Natural killer cell (primary cell): ENCODE results near the gene SARDH. TPM values are rescaled to one million over a fixed set of nuclear protein-coding genes. Genes with fewer than 3 reads are reported as not detected.

Source experiments
- ATAC-seq, 3 donors: fragments of 150-1000 bp in 2 of 3; fragments of 200-7000 bp in 1 of 3; cut with Tn5 transposase; 1 replicate in 1 of 3; 2 replicates in 2 of 3; pipeline ENCODE4 v1.10.0; 2021; ENCODE audit warnings: mild to moderate bottlenecking in 2 of 3, moderate library complexity in 2 of 3
- DNase-seq, 2 donors: peaks; one replicate each; pipeline versions ENCODE4 v3.0.0 to v3.0.0-alpha.2; 2013 to 2021; ENCODE audit warnings: mixed read lengths in 1 of 2
- H3K27ac ChIP-seq: one replicate; pipeline ENCODE4 v1.5.1; 2013; ENCODE audit warnings: mild to moderate bottlenecking, low read length
- H3K27me3 ChIP-seq: one replicate; pipeline ENCODE4 v1.6.1; 2013; ENCODE audit warnings: low read length; ENCODE audit not compliant: control insufficient read depth, insufficient read depth
- H3K36me3 ChIP-seq: one replicate; pipeline ENCODE4 v1.6.1; 2013; ENCODE audit warnings: low read length; ENCODE audit not compliant: control insufficient read depth, insufficient read depth
- H3K4me1 ChIP-seq: one replicate; pipeline ENCODE4 v1.6.1; 2013; ENCODE audit warnings: low read length; ENCODE audit not compliant: control insufficient read depth, insufficient read depth
- H3K4me3 ChIP-seq: one replicate; pipeline ENCODE4 v1.5.1; 2013; ENCODE audit warnings: low read length
- H3K9me3 ChIP-seq: one replicate; pipeline ENCODE4 v1.6.1; 2013; ENCODE audit warnings: low read length; ENCODE audit not compliant: control insufficient read depth, insufficient read depth
- H3K27ac Mint-ChIP-seq, 2 donors: one replicate each; pipeline ENCODE4 v1.8.0; 2022; ENCODE audit warnings: mild to moderate bottlenecking in 2 of 2, mixed read lengths in 2 of 2, moderate library complexity in 1 of 2
- H3K27me3 Mint-ChIP-seq, 2 donors: one replicate each; pipeline ENCODE4 v1.8.0; 2022; ENCODE audit warnings: low read depth in 2 of 2, mixed read lengths in 2 of 2
- H3K36me3 Mint-ChIP-seq: one replicate; pipeline ENCODE4 v1.8.0; 2022; ENCODE audit warnings: mixed read lengths
- H3K4me1 Mint-ChIP-seq, 2 donors: one replicate each; pipeline ENCODE4 v1.8.0; 2022; ENCODE audit warnings: mixed read lengths in 2 of 2
- H3K4me3 Mint-ChIP-seq: one replicate; pipeline ENCODE4 v1.8.0; 2022; ENCODE audit warnings: mild to moderate bottlenecking, moderate library complexity, mixed read lengths
- H3K9me3 Mint-ChIP-seq, 2 donors: one replicate each; pipeline ENCODE4 v1.8.0; 2022; ENCODE audit warnings: mixed read lengths in 2 of 2
- CTCF ChIP-seq: fragments of 200-600 bp; IDR thresholded peaks from one replicate; pipeline ENCODE4 v1.8.0; 2022; ENCODE audit warnings: antibody characterized with exemption
- WGBS: methylation state at CpG from one replicate; pipeline ENCODE4 v1.1.7; 2013; ENCODE audit warnings: missing lambda C conversion rate; ENCODE audit not compliant: insufficient coverage; 5-methylcytosine and 5-hydroxymethylcytosine counted together
- intact Hi-C: fragments of 100-400 bp; cut with micrococcal nuclease; formaldehyde crosslinking; loops from one replicate; pipeline ENCODE4 v1.14.2; 2022
- total RNA-seq, 4 donors: library from RNA; stranded (reverse); fragments of 120-200 nt in 1 of 4; gene quantifications; one replicate each; pipeline versions ENCODE4 v1.2.3 to v1.2.4, GENCODE V29; 2013 to 2022

Gene SARDH
- total RNA-seq, 3 donors from 2014 or later (not counting 1 experiment from before 2014, with no cell fraction given) = 2.2 to 6.8 (median 4.1) TPM

GRCh38 chr9:133616643-133617405 is 121.3 kb downstream of the SARDH start:
- no peaks in the 10 kb centered on the region for H3K9me3 Mint-ChIP-seq
- no peak for ATAC-seq
- Histone ChIP-seq H3K27ac (no peak overlapping the region), H3K4me1 (peaks cover 28% of the 10 kb centered on the region), H3K27me3 (no peaks in the 10 kb centered on the region), H3K36me3 (no peaks in the 10 kb centered on the region), H3K9me3 (no peaks in the 10 kb centered on the region), H3K4me3 (no peak overlapping the region)
- no peak overlapping the region for H3K27ac Mint-ChIP-seq
- no peak for TF ChIP-seq CTCF
- no peak overlapping the region for H3K4me3 Mint-ChIP-seq
- intact Hi-C loops = no loop called here
- no peak for DNase-seq
- H3K27me3 Mint-ChIP-seq = peaks cover 17 to 21% of the 10 kb centered on the region in 2 donors
- peaks cover 31 to 32% of the 10 kb centered on the region in 2 donors for H3K4me1 Mint-ChIP-seq
- no peaks in the 10 kb centered on the region for H3K36me3 Mint-ChIP-seq
- 81% methylated on average over 13 of the region's 13 CpGs for WGBS

- Mint-ChIP-seq H3K27ac (no peak overlapping the region), H3K27me3 (peaks cover 20 to 30% of the 10 kb centered on the region in 2 donors), H3K36me3 (no peaks in the 10 kb centered on the region), H3K9me3 (no peaks in the 10 kb centered on the region), H3K4me1 (peaks cover 25 to 26% of the 10 kb centered on the region in 2 donors), H3K4me3 (no peak overlapping the region)
- ATAC-seq = no peak
- Histone ChIP-seq H3K36me3 (no peaks in the 10 kb centered on the region), H3K27ac (no peak overlapping the region), H3K4me1 (peaks cover 20% of the 10 kb centered on the region), H3K9me3 (no peaks in the 10 kb centered on the region), H3K27me3 (no peaks in the 10 kb centered on the region), H3K4me3 (no peak overlapping the region)
- intact Hi-C loops = no loop called here
- TF ChIP-seq CTCF = no peak
- no peak for DNase-seq
- 83% methylated on average over 13 of the region's 13 CpGs for WGBS
These were observed 122.5 kb downstream of the SARDH start for GRCh38 chr9:133615606-133616188.

- Histone ChIP-seq H3K4me3 (no peak overlapping the region), H3K27ac (no peak overlapping the region), H3K4me1 (peaks cover 15% of the 10 kb centered on the region), H3K36me3 (no peaks in the 10 kb centered on the region), H3K27me3 (peaks cover 2% of the 10 kb centered on the region), H3K9me3 (no peaks in the 10 kb centered on the region)
- intact Hi-C loops = no loop called here
- TF ChIP-seq CTCF = no peak
- no peak for ATAC-seq
- no peak overlapping the region for H3K27ac Mint-ChIP-seq
- DNase-seq = no peak
- H3K27me3 Mint-ChIP-seq = peaks cover 24 to 35% of the 10 kb centered on the region in 2 donors
- H3K4me3 Mint-ChIP-seq = no peak overlapping the region
- no peaks in the 10 kb centered on the region for H3K9me3 Mint-ChIP-seq
- no peaks in the 10 kb centered on the region for H3K36me3 Mint-ChIP-seq
- peaks cover 22% of the 10 kb centered on the region in 2 donors for H3K4me1 Mint-ChIP-seq
- 64% methylated on average over 16 of the region's 16 CpGs for WGBS
These were observed 123.0 kb downstream of the SARDH start for GRCh38 chr9:133615186-133615585.
